ENCODE measurements around the gene TBRG4.

TBRG4 gene

GRCh38 chr7:45082031-45082830 lies 29.3 kb downstream of the TBRG4 start:
- H3K4me1 ChIP-seq (ENCODE audit: low read depth, poor library complexity, severe bottlenecking), result no peaks in the 10 kb centered on the region
- H3K4me3 ChIP-seq (IDR thresholded peaks at IDR 0.05; ENCODE audit: insufficient read depth, low read depth, low read length), result no peak overlapping the region
- no peak overlapping the region for H2AFZ ChIP-seq (ENCODE audit: low read depth)
- no peak for TF ChIP-seq CTCF (conservative IDR thresholded peaks at IDR 0.05; ENCODE audit: low read depth, low read length)
- no peak overlapping the region for H3K4me2 ChIP-seq
- H3K79me2 ChIP-seq (ENCODE audit: insufficient read depth, low read depth), result no peaks in the 10 kb centered on the region
- H3K27ac ChIP-seq, result no peak overlapping the region
- no peak overlapping the region for H3K9ac ChIP-seq
- no peaks in the 10 kb centered on the region for H3K27me3 ChIP-seq (ENCODE audit: insufficient read depth, low read depth)
- no peaks in the 10 kb centered on the region for H3K36me3 ChIP-seq (ENCODE audit: insufficient read depth)
- no peaks in the 10 kb centered on the region for H4K20me1 ChIP-seq (ENCODE audit: insufficient read depth)

- H3K36me3 ChIP-seq (ENCODE audit: insufficient read depth), result no peaks in the 10 kb centered on the region
- no peaks in the 10 kb centered on the region for H3K27me3 ChIP-seq (ENCODE audit: insufficient read depth, low read depth)
- H3K4me3 ChIP-seq (IDR thresholded peaks at IDR 0.05; ENCODE audit: insufficient read depth, low read depth, low read length), result no peak overlapping the region
- no peak for TF ChIP-seq CTCF (conservative IDR thresholded peaks at IDR 0.05; ENCODE audit: low read depth, low read length)
- no peaks in the 10 kb centered on the region for H4K20me1 ChIP-seq (ENCODE audit: insufficient read depth)
- H3K79me2 ChIP-seq (ENCODE audit: insufficient read depth, low read depth), result no peaks in the 10 kb centered on the region
- H3K9ac ChIP-seq, result no peak overlapping the region
- no peak overlapping the region for H3K27ac ChIP-seq
- H3K4me2 ChIP-seq, result no peak overlapping the region
- no peak overlapping the region for H2AFZ ChIP-seq (ENCODE audit: low read depth)
- no peaks in the 10 kb centered on the region for H3K4me1 ChIP-seq (ENCODE audit: low read depth, poor library complexity, severe bottlenecking)
These were observed 29.9 kb downstream of the TBRG4 start for GRCh38 chr7:45081670-45081974.

GRCh38 chr7:45080958-45081669 lies 30.4 kb downstream of the TBRG4 start:
- Histone ChIP-seq H3K4me1 (ENCODE audit: low read depth, poor library complexity, severe bottlenecking) (no peaks in the 10 kb centered on the region), H3K79me2 (ENCODE audit: insufficient read depth, low read depth) (no peaks in the 10 kb centered on the region), H3K27ac (no peak overlapping the region), H2AFZ (ENCODE audit: low read depth) (no peak overlapping the region), H3K4me2 (no peak overlapping the region), H3K27me3 (ENCODE audit: insufficient read depth, low read depth) (no peaks in the 10 kb centered on the region), H3K9ac (no peak overlapping the region), H3K36me3 (ENCODE audit: insufficient read depth) (no peaks in the 10 kb centered on the region), H3K4me3 (IDR thresholded peaks at IDR 0.05; ENCODE audit: insufficient read depth, low read depth, low read length) (no peak overlapping the region), H4K20me1 (ENCODE audit: insufficient read depth) (no peaks in the 10 kb centered on the region)
- TF ChIP-seq CTCF (conservative IDR thresholded peaks at IDR 0.05; ENCODE audit: low read depth, low read length), result no peak

- peaks cover 6% of the 10 kb centered on the region; the same call in 1 of the 2 replicates for H3K36me3 ChIP-seq (ENCODE audit: insufficient read depth)
- no peaks in the 10 kb centered on the region for H4K20me1 ChIP-seq (ENCODE audit: insufficient read depth)
- H3K9ac ChIP-seq, result no peak overlapping the region
- H3K4me2 ChIP-seq, result no peak overlapping the region
- H3K4me1 ChIP-seq (ENCODE audit: low read depth, poor library complexity, severe bottlenecking), result no peaks in the 10 kb centered on the region
- H3K79me2 ChIP-seq (ENCODE audit: insufficient read depth, low read depth), result no peaks in the 10 kb centered on the region
- H3K27ac ChIP-seq, result no peak overlapping the region
- no peak overlapping the region for H2AFZ ChIP-seq (ENCODE audit: low read depth)
- H3K4me3 ChIP-seq (IDR thresholded peaks at IDR 0.05; ENCODE audit: insufficient read depth, low read depth, low read length), result no peak overlapping the region
- TF ChIP-seq CTCF (conservative IDR thresholded peaks at IDR 0.05; ENCODE audit: low read depth, low read length), result no peak
- H3K27me3 ChIP-seq (ENCODE audit: insufficient read depth, low read depth), result no peaks in the 10 kb centered on the region
These were observed 31.1 kb downstream of the TBRG4 start for GRCh38 chr7:45080265-45080957.
